Kidney (tissue), 14 donors: ENCODE measurements around the gene RNF40. TPM values are rescaled to one million over a fixed set of nuclear protein-coding genes. Genes with fewer than 3 reads are reported as not detected.

Experiments used
- DNase-seq, 5 donors: peaks; one replicate each; pipeline ENCODE4 v3.0.0-alpha.2; 2013 to 2020
- FAIRE-seq: peaks from 2 replicates; lab custom pipeline; 2012; peaks lifted over from hg19 to GRCh38; lab: Jason Lieb, UNC
- H3K27ac ChIP-seq, 2 donors: one replicate each; pipeline ENCODE4 v1.7.0; 2013; ENCODE audit warnings: low read depth in 2 of 2, low read length in 2 of 2, inconsistent platforms in 1 of 2
- H3K27me3 ChIP-seq: one replicate; pipeline ENCODE4 v1.7.1; 2013; ENCODE audit warnings: low read length, inconsistent platforms; ENCODE audit not compliant: control insufficient read depth, insufficient read depth
- H3K36me3 ChIP-seq, 3 donors: one replicate each; pipeline versions ENCODE4 v1.7.0 to v1.7.1; 2013; ENCODE audit warnings: low read length in 3 of 3, control low read depth in 1 of 3, inconsistent platforms in 1 of 3; ENCODE audit not compliant: insufficient read depth in 3 of 3, control insufficient read depth in 2 of 3
- H3K4me1 ChIP-seq, 3 donors: one replicate each; pipeline versions ENCODE4 v1.7.0 to v1.7.1; 2013; ENCODE audit warnings: low read length in 3 of 3, inconsistent platforms in 1 of 3, low read depth in 1 of 3; ENCODE audit not compliant: control insufficient read depth in 2 of 3, insufficient read depth in 2 of 3
- H3K4me3 ChIP-seq, 3 donors: one replicate each; pipeline versions ENCODE4 v1.7.0 to v1.8.1; 2013; ENCODE audit warnings: low read length in 3 of 3, control low read depth in 1 of 3, inconsistent platforms in 1 of 3
- H3K9ac ChIP-seq, 3 donors: one replicate each; pipeline versions ENCODE4 v1.7.0 to v1.7.1; 2013; ENCODE audit warnings: low read length in 3 of 3, control low read depth in 1 of 3, inconsistent platforms in 1 of 3
- H3K9me3 ChIP-seq, 3 donors: one replicate each; pipeline versions ENCODE4 v1.7.0 to v1.7.1; 2013; ENCODE audit warnings: low read length in 3 of 3, control low read depth in 1 of 3, inconsistent platforms in 1 of 3; ENCODE audit not compliant: control insufficient read depth in 2 of 3, insufficient read depth in 1 of 3
- CTCF ChIP-seq: IDR thresholded peaks from 3 replicates; pipeline ENCODE4 v1.5.1; 2012; ENCODE audit warnings: mild to moderate bottlenecking, moderate library complexity, borderline replicate concordance; ENCODE audit not compliant: insufficient read depth; ENCODE audit errors: extremely low read depth
- intact Hi-C: fragments of 100-400 bp; cut with DNase I; formaldehyde crosslinking; loops from one replicate; pipeline ENCODE4 v1.11.1; 2022
- polyA plus RNA-seq: library from polyadenylated mRNA; stranded (reverse); fragments of 350-450 nt; fragmentation: Illumina TruSeq; extraction: RNeasy Lipid Tissue Mini Kit (QIAGEN cat#74804); gene quantifications from one replicate; pipeline ENCODE4 v1.2.3, GENCODE V29; 2014; ENCODE audit warnings: low read depth, low replicate concordance; ENCODE audit not compliant: insufficient read depth
- total RNA-seq: library from RNA; stranded (reverse); fragmentation: NEBNext Ultra II Directional; extraction: Animal tissue kit (Norgen Biotek cat#: 25700); gene quantifications from one replicate; pipeline ENCODE4 v1.2.1, GENCODE V29; 2021
- donor health status: control.
- donor health status: control.
- donor health status: control.
- donor health status: control.
- donor health status: control.
- donor health status: DM: yes; HTN: yes; CAD: no.
- donor health status: Normal renal cell carcinoma (clear cell type).

Gene RNF40
- total and polyA plus RNA-seq, 2 donors from 2014 or later: 74.3 to 109 TPM

- intact Hi-C loops: no loop called here
- FAIRE-seq: no peak
- Histone ChIP-seq H3K9me3 (no peaks in the 10 kb centered on the region), H3K4me3 (no peak overlapping the region), H3K27me3 (no peaks in the 10 kb centered on the region), H3K4me1 (peaks cover 0 to 8% (median 8%) of the 10 kb centered on the region in 3 donors), H3K27ac (no peak overlapping the region), H3K36me3 (peaks cover 9 to 49% (median 37%) of the 10 kb centered on the region in 3 donors), H3K9ac (no peak overlapping the region)
- no peak for DNase-seq
- no peak for TF ChIP-seq CTCF
Measured at GRCh38 chr16:30737794-30738648, 24.1 kb upstream of the RNF40 start.

- DNase-seq (peak in 1 of 5 donors; percentile 83), FAIRE-seq (no peak)
- Histone ChIP-seq H3K9me3 (no peaks in the 10 kb centered on the region), H3K36me3 (peaks cover 6 to 37% (median 27%) of the 10 kb centered on the region in 3 donors), H3K27me3 (no peaks in the 10 kb centered on the region), H3K4me1 (peaks cover 0 to 8% (median 8%) of the 10 kb centered on the region in 3 donors), H3K4me3 (no peak overlapping the region), H3K27ac (no peak overlapping the region), H3K9ac (no peak overlapping the region)
- TF ChIP-seq CTCF: no peak
- intact Hi-C loops: no loop called here
Measured at GRCh38 chr16:30738984-30739951, 22.9 kb upstream of the RNF40 start.

GRCh38 chr16:30740364-30741251 lies 21.5 kb upstream of the RNF40 start:
- DNase-seq: peak in 4 of 5 donors; percentile 55 to 96 (median 70)
- no peak for FAIRE-seq
- no peak for TF ChIP-seq CTCF
- H3K4me3 ChIP-seq: peak overlapping the region in 1 of 3 donors; percentile 2
- peak overlapping the region; percentile 77 to 83 for H3K27ac ChIP-seq
- peaks cover 3 to 36% (median 27%) of the 10 kb centered on the region in 3 donors for H3K36me3 ChIP-seq
- H3K9ac ChIP-seq: peak overlapping the region in 2 of 3 donors; percentile 5 to 34
- intact Hi-C loops: no loop called here
- H3K9me3 ChIP-seq: no peaks in the 10 kb centered on the region
- H3K27me3 ChIP-seq: no peaks in the 10 kb centered on the region
- H3K4me1 ChIP-seq: peaks cover 0 to 8% (median 8%) of the 10 kb centered on the region in 3 donors
